ENCODE measurements around the gene SDF4. TPM values are rescaled to one million over a fixed set of nuclear protein-coding genes. Genes with fewer than 3 reads are reported as not detected.

SDF4 gene
- total and polyA plus RNA-seq, 2 of the 8 experiments (the other 6 are each of a cell fraction or from before 2014, with no cell fraction given): 45.5 to 75.6 TPM

DNA sequence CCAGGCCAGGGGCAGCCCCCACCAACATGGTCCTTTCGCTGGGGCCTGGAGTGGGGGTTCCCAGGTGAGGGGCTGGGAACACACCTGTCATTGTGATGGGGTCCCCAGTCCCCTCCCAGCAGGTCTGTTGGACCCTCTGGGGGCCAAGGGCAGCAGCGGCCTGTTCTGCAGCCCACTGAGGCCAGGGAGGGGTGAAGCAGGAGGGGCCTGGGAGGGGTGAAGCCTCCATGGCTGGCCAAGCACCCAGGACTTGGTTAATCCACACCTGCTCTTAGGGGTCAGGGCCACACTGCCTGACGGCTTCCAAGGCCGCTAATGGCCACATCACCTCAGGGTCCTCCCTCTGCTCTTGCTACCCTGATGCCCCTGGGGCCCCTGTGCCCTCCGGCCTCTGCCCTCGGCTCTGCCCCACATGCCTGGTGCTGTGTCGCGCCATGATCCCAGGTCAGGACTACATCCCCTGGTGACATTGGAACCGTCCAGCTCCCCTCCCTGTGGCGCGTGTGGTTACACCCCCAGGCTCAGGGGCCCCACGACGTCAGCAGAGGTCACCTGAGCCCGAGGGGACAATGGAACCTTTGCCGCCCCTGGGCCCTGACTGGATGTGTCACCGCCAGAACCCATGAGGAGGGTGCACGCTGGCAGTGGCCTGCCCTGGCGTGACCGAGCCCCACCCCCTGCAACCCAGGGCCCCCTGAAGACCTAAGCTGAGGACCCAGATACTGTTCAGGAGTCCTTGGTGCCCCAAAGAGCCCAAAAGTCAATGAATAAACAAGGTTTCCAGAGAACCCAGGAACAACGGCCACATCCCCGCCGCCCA lies 32.5 kb downstream of the SDF4 start:
- Histone ChIP-seq H3K79me1 (ENCODE audit: low read depth, low read length) (no peaks in the 10 kb centered on the region), H4K8ac (ENCODE audit: extremely low read depth, insufficient read depth, low read length) (peak overlapping the region; percentile 79; the same call in 1 of the 2 replicates), H3K14ac (ENCODE audit: insufficient read length) (no peak overlapping the region), H4K20me1 (replicated peaks in 1 of 2; ENCODE audit: control insufficient read depth in 1 of 2, insufficient read depth in 2 of 2, low read length in 2 of 2) (no peaks in the 10 kb centered on the region), H3K36me3 (ENCODE audit: control insufficient read depth in 2 of 4, insufficient read depth in 4 of 4, low read length in 3 of 4) (no peaks in the 10 kb centered on the region), H3K56ac (replicated peaks; ENCODE audit: insufficient read length, low read depth, low read length) (no peak overlapping the region), H3K23ac (ENCODE audit: insufficient read length) (no peak overlapping the region), H2AFZ (ENCODE audit: low read length) (no peak overlapping the region), H3K4ac (replicated peaks; ENCODE audit: insufficient read length, low read depth, low read length) (no peak overlapping the region), H3K4me3 (ENCODE audit: extremely low read depth in 1 of 4, insufficient read depth in 2 of 4, low read depth in 3 of 4, low read length in 4 of 4) (no peak overlapping the region), H3K79me2 (ENCODE audit: control insufficient read depth in 1 of 2, insufficient read depth in 2 of 2, low read length in 2 of 2) (no peaks in the 10 kb centered on the region), H2BK12ac (ENCODE audit: low read depth, low read length) (0 out of 2 replicates have a peak overlapping the region, but pooled peaks have one; percentile 50), H3K27ac (ENCODE audit: low read depth, low read length) (no peak overlapping the region), H2BK20ac (ENCODE audit: low read length) (no peak overlapping the region), H2AK5ac (ENCODE audit: low read depth, low read length) (0 out of 2 replicates have a peak overlapping the region, but pooled peaks have one; percentile 17), H2BK15ac (ENCODE audit: low read length) (peak overlapping the region; percentile 61; the same call in 1 of the 2 replicates), H3K4me1 (replicated peaks in 1 of 4; ENCODE audit: control insufficient read depth in 3 of 4, insufficient read depth in 4 of 4, low read length in 3 of 4) (peaks cover 0 to 4% (median under 1%) of the 10 kb centered on the region in 4 experiments; a peak in 4 of 7 replicates), H3K9ac (replicated peaks in 1 of 4; ENCODE audit: extremely low read depth in 1 of 4, low read depth in 3 of 4, low read length in 3 of 4) (no peak overlapping the region), H3K27me3 (replicated peaks in 1 of 4; ENCODE audit: control insufficient read depth in 3 of 4, extremely low read depth in 1 of 4, insufficient read depth in 3 of 4, low read length in 3 of 4) (peaks cover 0 to 3% (median 3%) of the 10 kb centered on the region in 4 experiments; a peak in 4 of 7 replicates), H4K5ac (ENCODE audit: insufficient read length, low read depth, low read length) (no peak overlapping the region), H3K18ac (ENCODE audit: extremely low read depth, low read length) (no peak overlapping the region; the same call in 1 of the 2 replicates), H3K4me2 (ENCODE audit: insufficient read depth in 1 of 2, low read depth in 2 of 2, low read length in 2 of 2) (no peak overlapping the region), H4K91ac (replicated peaks; ENCODE audit: insufficient read length, low read length) (no peak overlapping the region), H2BK120ac (replicated peaks; ENCODE audit: low read depth, low read length) (no peak overlapping the region), H3K23me2 (ENCODE audit: low read depth, low read length) (no peaks in the 10 kb centered on the region; the same call in 1 of the 2 replicates), H3K9me3 (ENCODE audit: insufficient read depth in 2 of 2, low read depth in 1 of 2, low read length in 1 of 2) (no peaks in the 10 kb centered on the region; a peak in 2 of 4 replicates), H2BK5ac (ENCODE audit: low read depth, low read length) (0 out of 2 replicates have a peak overlapping the region, but pooled peaks have one; percentile 24)
- ChIA-PET CTCF (ENCODE audit: partially characterized antibody) (interaction anchor here (0.6 to 1.2 kb wide), 7 partner anchors 14 to 281 kb away, joined by 3 to 7 read pairs (median 3); no protein-coding TSS in a partner anchor), POLR2A (ENCODE audit: partially characterized antibody) (interaction anchor here (0.8 to 1.7 kb wide), 3 partner anchors 17 to 177 kb away, joined by 3 to 6 read pairs (median 4); no protein-coding TSS in a partner anchor)
- no peak for FAIRE-seq
- peak in 1 of 2 experiments; percentile 48 for DNase-seq (ENCODE audit: low read depth in 1 of 2, low spot score in 2 of 2)
- WGBS, 2 experiments (ENCODE audit: extremely low coverage in 1 of 2, insufficient coverage in 1 of 2, insufficient read length in 1 of 2, insufficient replicate concordance in 2 of 2, low coverage in 1 of 2, low lambda C conversion rate in 2 of 2, missing lambda C conversion rate in 1 of 2): 92% methylated on average over 22 of the region's 22 CpGs; no CpG with 5 or more reads in 1 of the 2 experiments
- TF ChIP-seq EP300 (IDR thresholded peaks at IDR 0.05; ENCODE audit: borderline replicate concordance in 1 of 2, low read depth in 2 of 2, low read length in 2 of 2) (no peak), SIRT6 (IDR thresholded peaks at IDR 0.05; ENCODE audit: low read length) (no peak), EZH2 (IDR thresholded peaks at IDR 0.05; ENCODE audit: low read depth, low read length, severe bottlenecking) (no peak), SIN3A (conservative IDR thresholded peaks at IDR 0.05 in 1 of 2, IDR thresholded peaks at IDR 0.05 in 1 of 2; ENCODE audit: low read depth in 1 of 2, low read length in 2 of 2) (no peak), KDM1A (IDR thresholded peaks at IDR 0.05; ENCODE audit: borderline replicate concordance, low read length) (no peak), BACH1 (IDR thresholded peaks at IDR 0.05; ENCODE audit: low read length) (no peak), HDAC6 (IDR thresholded peaks at IDR 0.05; ENCODE audit: low read depth, low read length) (no peak), CTBP2 (IDR thresholded peaks at IDR 0.05; ENCODE audit: borderline replicate concordance, insufficient read depth, insufficient read length, low read length) (no peak), FOSL1 (IDR thresholded peaks at IDR 0.05; ENCODE audit: insufficient read depth, low read depth, low read length) (no peak), SUZ12 (IDR thresholded peaks at IDR 0.05; ENCODE audit: low read length) (no peak)

Data from H1 (cell line).